ENCODE results near the gene RGR. TPM values are rescaled to one million over a fixed set of nuclear protein-coding genes. Genes with fewer than 3 reads are reported as not detected.

The RGR gene
- total and polyA plus RNA-seq, 2 donors (not counting 1 experiment from before 2014, with no cell fraction given): not detected

Other genes with a start within 250 kb of the RGR start
- 233 and 259 TPM in 2 replicates for gene GHITM, start 105.5 kb upstream of the RGR start, total RNA-seq
- gene GHITM, start 105.5 kb upstream of the RGR start, polyA plus RNA-seq: 167 and 181 TPM in 2 replicates
- not detected in 2 replicates for gene GPR15LG, start 71.3 kb upstream of the RGR start, total RNA-seq
- gene GPR15LG, start 71.3 kb upstream of the RGR start, polyA plus RNA-seq: not detected in 2 replicates
- not detected in 2 replicates for gene CDHR1, start 50.5 kb upstream of the RGR start, total RNA-seq
- gene CDHR1, start 50.5 kb upstream of the RGR start, polyA plus RNA-seq: 0.02 and 0.05 TPM in 2 replicates
- gene LRIT2, start 19.5 kb upstream of the RGR start, total RNA-seq: not detected in 2 replicates
- not detected in 2 replicates for gene LRIT2, start 19.5 kb upstream of the RGR start, polyA plus RNA-seq
- gene LRIT1, start 3.5 kb upstream of the RGR start, total RNA-seq: not detected in 2 replicates
- gene LRIT1, start 3.5 kb upstream of the RGR start, polyA plus RNA-seq: not detected in 2 replicates
- 23.6 and 28.2 TPM in 2 replicates for gene CCSER2, start 83.5 kb downstream of the RGR start, total RNA-seq
- 60.1 and 65.4 TPM in 2 replicates for gene CCSER2, start 83.5 kb downstream of the RGR start, polyA plus RNA-seq

Measured in fibroblast of lung (primary cell).